ENCODE measurements around the gene COA7. TPM values are rescaled to one million over a fixed set of nuclear protein-coding genes. Genes with fewer than 3 reads are reported as not detected.
"Not testable (repeated sequence)": the region's sequence is repeated elsewhere in the genome, so short reads cannot be mapped to it uniquely, and the experiment has no call there.

COA7 gene
- 16.9 and 37.1 TPM in 2 replicates for total RNA-seq (2014; rRNA removed; shearing (Covaris generic); ENCODE audit: low replicate concordance)

DNA sequence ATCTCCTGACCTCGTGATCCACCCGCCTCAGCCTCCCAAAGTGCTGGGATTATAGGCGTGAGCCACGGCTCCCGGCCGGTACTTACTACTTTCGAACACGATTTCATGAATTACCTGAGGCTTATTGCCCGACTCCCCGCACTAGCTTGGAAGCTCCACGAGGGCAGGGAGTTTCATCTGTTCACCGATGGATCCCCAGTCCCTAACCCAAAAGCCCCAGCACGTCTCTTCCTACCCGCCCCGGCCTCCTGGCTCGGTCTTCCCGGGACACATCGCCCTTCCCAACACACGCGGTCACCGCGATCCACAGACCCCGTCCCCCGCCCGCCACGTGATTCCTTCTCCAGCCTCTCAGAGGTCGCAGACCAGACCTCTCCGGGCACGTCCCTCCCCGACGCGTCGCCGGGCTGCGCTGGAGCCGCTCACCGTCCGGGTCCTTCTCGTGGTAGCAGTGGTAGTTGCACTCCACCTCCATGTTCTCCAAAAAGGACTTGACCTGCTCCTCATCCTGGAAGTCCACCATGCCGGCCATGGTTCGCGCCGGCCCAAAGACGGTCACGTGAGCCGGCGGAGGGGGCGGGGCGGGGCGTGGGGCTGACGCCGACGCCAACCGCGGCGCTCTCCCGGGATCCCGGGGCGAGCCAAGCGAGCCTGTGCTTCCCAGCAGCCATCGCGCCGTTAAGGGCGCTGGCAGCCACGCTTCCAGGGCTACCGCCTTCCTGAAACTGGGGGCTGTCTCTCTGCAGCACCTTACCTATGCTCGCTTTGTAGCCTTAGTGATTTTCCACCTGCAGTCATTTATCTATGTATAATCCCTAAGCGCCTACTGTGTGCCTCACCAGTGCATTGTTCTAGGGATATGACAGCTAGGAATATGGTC, at the start of gene COA7:
Gene COA7 (minus strand): TSS at position 553 of the 880 bp plus-strand sequence. CDS start 21 bp downstream, at position 532.
- Histone ChIP-seq H3K4me3 (peak within 1 kb of the TSS; percentile 78), H3K9me3 (no peaks in the 10 kb centered on the region), H3K36me3 (peaks cover 12% of the 10 kb centered on the region), H3K27me3 (no peaks in the 10 kb centered on the region)
- DNase-seq, result peak; percentile 87

DNA sequence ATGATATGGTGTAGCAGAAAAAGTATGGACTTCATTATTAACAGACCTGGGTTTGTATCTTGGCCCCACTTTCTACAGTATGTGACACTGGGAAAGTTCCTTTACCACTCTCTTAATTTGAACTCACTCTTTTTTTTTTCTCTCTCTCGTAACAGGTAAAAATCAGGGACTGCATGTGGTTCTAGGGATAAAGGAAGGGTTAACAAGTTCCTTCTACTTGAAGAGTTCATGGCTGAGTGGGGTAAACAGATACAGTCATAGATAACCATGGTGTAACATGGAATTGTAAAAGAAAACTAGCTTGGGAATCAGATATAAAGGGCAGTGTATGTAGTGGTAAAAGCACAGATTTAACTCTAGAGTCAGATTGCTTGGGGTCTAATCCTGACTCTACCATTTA, 49.3 kb upstream of the COA7 start:
- H3K36me3 ChIP-seq, result no peaks in the 10 kb centered on the region

DNA sequence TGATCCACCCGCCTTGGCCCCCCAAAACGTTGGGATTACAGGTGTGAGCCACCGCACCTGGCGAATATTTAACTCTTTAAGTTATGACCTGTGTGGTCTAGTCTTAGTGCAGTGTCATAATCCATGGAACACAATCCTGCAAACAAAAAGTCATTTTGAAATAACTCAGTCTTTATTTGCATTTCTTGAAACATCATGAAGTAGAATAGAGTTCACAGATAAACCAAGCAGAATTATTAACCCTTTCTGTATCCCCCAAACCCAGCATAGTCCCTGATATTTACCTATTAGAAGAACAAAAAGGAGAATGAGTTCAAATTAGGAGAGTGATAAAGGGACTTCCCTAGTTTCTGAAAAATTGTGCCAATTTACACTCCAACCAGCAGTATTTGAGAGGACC, 48.0 kb upstream of the COA7 start:
- Histone ChIP-seq H3K36me3 (no peaks in the 10 kb centered on the region), H3K27me3 (no peaks in the 10 kb centered on the region), H3K4me3 (no peak overlapping the region), H3K9me3 (no peaks in the 10 kb centered on the region)
- no peak for DNase-seq

More for the DNA sequence above, 49.3 kb upstream of the COA7 start:
- Histone ChIP-seq H3K27me3 (no peaks in the 10 kb centered on the region), H3K4me3 (no peak overlapping the region), H3K9me3 (no peaks in the 10 kb centered on the region)
- no peak for DNase-seq

DNA sequence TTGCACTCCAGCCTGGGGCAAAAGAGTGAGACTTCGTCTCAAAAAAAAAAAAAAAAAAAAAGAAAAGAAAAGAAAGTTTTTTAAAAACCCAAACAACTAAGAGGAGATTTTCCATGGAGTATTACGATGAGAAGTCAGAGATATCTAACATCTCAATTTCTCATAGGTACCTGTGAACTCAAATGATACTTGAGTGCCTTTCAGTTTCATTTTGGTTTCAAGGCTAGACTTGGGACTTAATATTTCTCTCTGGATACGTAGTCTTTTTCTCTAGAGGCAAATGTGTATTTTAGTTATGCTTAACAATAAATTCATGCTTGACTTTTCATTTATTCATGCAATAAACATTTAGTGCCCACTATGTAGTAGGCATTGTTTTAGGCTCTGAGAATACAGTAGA, 43.1 kb upstream of the COA7 start:
- DNase-seq, result no peak
- no peaks in the 10 kb centered on the region for H3K36me3 ChIP-seq

DNA sequence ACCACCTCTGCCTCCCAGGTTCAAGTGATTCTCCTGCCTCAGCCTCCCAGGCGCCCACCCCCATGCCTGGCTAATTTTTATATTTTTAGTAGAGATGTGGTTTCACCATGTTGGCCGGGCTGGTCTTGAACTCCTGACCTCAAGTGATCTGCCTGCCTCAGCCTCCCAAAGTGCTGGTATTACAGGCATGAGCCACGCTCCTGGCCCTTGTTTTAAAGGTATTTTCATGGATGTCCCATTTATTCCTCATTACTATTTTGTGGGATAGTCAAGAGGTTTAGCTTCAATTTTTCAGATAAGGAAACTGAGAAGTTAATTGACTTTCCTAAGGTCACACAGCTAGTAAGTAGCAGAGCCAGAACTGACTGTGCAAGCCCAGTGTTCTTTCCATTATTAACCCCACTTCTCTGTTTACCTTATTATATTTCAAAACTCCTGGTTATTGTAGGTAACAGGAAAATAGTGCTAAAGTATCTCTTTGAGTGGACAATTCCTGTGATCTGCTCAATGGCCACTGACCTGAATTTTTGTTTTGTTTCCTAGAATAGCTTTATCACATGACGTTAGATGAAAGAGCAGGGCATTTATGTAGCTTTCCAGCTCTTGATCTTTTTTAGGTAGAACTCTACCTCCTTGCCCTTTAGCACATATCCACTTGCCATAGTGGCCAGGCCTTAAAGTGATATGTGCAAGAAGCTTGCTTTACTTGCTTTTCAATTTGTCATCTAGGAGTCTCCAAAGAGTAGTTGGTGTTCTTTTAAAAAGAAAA, 41.7 kb upstream of the COA7 start:
- H3K9me3 ChIP-seq, result no peaks in the 10 kb centered on the region
- H3K4me3 ChIP-seq, result no peak overlapping the region
- H3K36me3 ChIP-seq, result no peaks in the 10 kb centered on the region
- no peak for DNase-seq
- no peaks in the 10 kb centered on the region for H3K27me3 ChIP-seq

More for the DNA sequence above, 43.1 kb upstream of the COA7 start:
- H3K27me3 ChIP-seq, result no peaks in the 10 kb centered on the region
- H3K9me3 ChIP-seq, result no peaks in the 10 kb centered on the region
- H3K4me3 ChIP-seq, result no peak overlapping the region

DNA sequence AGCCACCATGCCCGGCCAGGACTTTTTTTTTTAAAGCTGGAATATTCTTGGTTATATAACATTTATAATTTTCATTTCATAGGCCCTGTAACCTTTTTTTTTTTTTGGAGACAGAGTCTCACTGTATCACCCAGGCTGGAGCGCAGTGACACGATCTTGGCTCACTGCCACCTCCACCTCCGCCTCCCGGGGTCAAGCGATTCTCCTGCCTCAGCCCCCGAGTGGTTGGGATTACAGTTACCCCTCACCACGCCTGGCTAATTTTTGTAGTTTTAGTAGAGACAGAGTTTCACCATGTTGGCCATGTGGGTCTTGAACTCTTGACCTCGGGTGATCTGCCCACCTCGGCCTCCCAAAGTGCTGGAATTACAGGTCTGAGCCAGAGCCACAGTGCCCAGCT, 40.7 kb upstream of the COA7 start:
- Histone ChIP-seq H3K9me3 (no peaks in the 10 kb centered on the region), H3K36me3 (no peaks in the 10 kb centered on the region), H3K27me3 (no peaks in the 10 kb centered on the region), H3K4me3 (no peak overlapping the region)
- no peak for DNase-seq

DNA sequence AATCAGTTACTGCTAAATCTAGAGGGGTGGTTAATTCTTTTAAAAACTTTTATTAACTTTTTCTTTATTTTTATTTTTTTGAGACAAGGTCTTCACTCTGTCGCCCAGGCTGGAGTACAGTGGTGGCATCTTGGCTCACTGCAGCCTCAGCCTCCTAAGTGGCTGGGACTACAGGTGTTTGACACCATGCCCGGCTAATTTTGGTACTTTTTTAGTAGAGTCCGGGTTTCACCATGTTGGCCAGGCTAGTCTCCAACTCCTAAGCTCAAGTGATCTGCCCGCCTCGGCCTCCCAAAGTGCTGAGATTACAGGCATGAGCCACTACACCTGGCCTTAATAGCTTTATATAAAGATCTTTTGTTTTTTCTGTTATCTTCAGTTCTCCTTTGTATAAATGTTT, 40.0 kb upstream of the COA7 start:
- no peaks in the 10 kb centered on the region for H3K9me3 ChIP-seq
- no peak overlapping the region for H3K4me3 ChIP-seq
- no peak for DNase-seq
- no peaks in the 10 kb centered on the region for H3K27me3 ChIP-seq
- H3K36me3 ChIP-seq, result no peaks in the 10 kb centered on the region

DNA sequence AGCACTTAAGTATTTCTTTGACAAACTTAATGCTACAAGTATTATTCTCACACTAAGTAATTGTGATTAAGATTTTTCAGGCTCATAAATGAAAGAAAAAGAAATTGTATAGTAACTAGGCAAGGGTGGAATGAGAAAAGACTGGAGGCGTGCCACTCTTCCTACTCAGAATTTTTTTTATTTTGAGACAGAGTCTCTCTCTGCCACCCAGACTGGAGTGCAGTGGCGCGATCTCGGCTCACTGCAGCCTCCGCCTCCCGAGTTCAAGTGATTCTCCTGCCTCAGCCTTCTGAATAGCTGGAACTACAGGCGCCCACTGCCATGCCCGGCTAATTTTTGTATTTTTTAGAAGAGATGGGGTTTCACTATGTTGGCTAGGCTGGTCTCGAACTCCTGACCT, 37.2 kb upstream of the COA7 start:
- not testable (repeated sequence) for H3K27me3 ChIP-seq, H3K36me3 ChIP-seq, H3K9me3 ChIP-seq

DNA sequence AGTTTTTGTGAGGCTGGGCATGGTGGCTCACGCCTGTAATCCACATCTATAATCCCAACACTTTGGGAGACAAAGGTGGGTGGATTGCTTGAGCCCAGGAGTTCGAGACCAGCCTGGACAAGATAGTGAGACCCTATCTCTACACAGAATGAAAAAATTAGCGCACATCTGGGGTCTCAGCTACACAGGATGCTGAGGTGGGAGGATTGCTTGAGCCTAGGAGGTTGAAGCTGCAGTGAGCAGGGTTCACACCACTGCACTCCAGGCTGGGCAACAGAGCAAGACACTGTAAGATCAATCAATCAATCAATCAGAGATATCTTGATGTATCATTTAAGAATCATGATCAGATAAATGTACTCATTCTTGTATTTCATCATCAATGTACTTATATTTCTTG, 35.2 kb upstream of the COA7 start:
- no peak for DNase-seq
- Histone ChIP-seq H3K4me3 (no peak overlapping the region), H3K9me3 (no peaks in the 10 kb centered on the region), H3K36me3 (no peaks in the 10 kb centered on the region), H3K27me3 (no peaks in the 10 kb centered on the region)

More for the DNA sequence above, 37.2 kb upstream of the COA7 start:
- H3K4me3 ChIP-seq, DNase-seq: not testable (repeated sequence)

DNA sequence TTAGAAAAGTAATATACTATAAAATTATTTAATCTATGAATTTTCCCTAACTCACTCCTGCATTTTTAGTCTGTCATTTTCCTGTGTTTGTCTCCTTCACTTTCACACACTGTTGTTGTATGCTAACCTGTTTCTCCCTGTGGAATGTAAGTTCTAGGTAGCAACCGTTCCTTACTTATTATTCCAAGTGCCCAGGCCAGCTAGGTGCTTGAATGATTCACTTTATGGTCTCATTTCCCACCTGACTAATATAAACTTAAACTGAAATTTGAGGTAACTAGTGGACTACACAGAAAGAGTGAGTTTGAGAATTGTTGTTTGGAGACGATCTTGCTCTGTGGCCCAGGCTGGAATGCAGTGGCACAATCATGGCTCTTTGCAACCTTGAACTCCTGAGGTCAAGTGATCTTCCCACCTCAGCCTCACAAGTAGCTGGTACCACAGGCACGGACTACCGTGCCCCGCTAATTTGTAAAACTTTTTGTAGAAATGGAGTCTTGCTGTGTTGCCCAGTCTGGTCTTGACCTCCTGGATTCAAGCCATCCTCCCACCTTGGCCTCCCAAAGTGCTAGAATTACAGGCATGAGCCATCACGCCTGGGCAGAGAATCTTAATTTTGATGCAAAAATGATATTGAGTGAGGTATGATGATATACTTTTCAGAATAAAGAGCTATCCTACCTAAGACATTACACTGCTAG, 30.0 kb upstream of the COA7 start:
- DNase-seq, result no peak
- no peaks in the 10 kb centered on the region for H3K9me3 ChIP-seq
- H3K4me3 ChIP-seq, result no peak overlapping the region
- no peaks in the 10 kb centered on the region for H3K36me3 ChIP-seq
- no peaks in the 10 kb centered on the region for H3K27me3 ChIP-seq

DNA sequence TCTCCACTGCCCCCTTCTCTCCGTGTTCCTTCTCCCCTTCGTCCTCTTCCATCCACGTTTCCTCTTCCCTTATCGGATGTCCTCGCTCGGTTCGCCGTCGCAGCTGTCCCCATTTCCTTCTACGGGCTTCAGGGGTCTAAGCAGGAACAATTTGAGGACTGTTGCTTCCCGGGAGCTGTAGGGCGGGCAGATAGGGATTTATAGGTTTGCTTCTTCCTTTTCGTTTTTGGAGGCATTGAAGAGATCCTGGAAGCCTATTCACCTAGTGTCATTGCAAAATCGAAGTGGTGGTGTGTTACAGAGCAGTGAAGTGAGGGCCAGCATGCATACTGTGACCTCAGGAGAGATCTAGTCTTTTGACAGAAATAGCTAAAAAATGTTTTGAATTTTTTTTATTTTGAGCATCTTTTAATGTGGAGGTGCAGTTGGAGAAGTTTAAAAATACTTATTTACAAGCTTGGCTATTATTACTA, 29.0 kb upstream of the COA7 start:
- Histone ChIP-seq H3K27me3 (no peaks in the 10 kb centered on the region), H3K9me3 (no peaks in the 10 kb centered on the region), H3K4me3 (peak overlapping the region; percentile 80), H3K36me3 (no peaks in the 10 kb centered on the region)
- no peak for DNase-seq

DNA sequence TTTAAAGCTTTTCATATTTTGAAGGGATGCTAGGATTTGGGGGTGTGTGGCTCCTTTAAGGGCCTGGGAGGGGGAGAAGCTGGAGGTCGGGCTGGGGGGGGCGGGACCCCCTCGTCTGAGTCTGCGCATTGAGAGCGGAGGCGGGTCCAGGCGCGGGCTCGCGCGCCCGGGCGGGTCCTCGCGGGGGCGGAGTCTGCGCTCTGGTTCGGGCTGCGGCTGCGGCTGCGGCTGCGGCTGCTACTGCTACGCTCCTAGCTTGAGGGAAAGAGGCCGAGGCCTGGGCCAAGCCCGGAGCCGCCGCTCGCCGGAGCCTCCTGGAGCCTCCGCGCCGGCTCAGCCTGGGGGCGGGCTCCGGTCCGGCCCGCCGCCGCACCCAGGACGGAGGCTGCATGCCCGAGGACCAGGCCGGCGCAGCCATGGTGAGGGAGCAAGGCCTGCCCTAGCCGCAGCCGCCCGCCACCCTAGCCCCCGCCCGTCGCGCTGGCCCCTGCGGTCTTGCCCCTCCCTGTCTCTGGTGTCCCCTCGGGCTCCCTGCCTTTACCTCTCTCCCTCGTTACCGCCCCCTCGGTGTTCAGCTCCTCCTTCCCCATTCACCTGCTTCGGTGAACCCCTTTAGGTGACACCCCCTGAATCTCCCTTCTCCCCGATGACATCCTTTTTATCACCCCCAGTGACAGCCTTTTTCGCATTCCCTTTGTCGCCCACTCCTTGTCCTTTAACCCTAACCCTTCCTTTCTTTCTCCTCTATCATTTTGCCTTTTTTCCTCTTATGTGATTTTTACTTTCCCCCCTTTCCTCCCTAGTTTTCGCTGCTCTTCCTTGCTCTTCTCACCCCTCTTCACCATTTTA, 28.3 kb upstream of the COA7 start, which contains the start of gene ZYG11B:
Gene ZYG11B (plus strand): TSS at position 189 of the 849 bp plus-strand sequence. CDS start 201 bp downstream, at position 390.
- H3K4me3 ChIP-seq, result peak within 1 kb of the TSS; percentile 80
- peak; percentile 87 for DNase-seq
- no peaks in the 10 kb centered on the region for H3K27me3 ChIP-seq
- H3K9me3 ChIP-seq, result no peaks in the 10 kb centered on the region
- no peaks in the 10 kb centered on the region for H3K36me3 ChIP-seq

DNA sequence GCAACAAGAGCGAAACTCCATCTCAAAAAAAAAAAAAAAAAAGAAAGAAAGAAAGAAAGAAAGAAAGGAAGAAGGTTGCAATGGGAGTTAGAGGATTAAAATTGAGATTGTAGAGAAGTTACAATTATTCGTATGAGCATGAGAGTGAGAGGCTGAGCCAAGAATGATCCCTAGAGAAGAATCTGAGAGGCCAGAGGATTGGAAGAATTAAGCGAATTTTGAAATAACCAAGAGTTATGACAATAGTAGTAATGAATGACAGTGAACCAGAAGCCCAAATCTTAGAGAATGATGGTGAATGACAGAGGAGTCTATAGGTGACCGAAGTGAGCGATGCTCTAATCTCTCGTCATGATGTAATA, 27.7 kb upstream of the COA7 start:
- Histone ChIP-seq H3K4me3 (peak overlapping the region; percentile 80), H3K36me3 (no peaks in the 10 kb centered on the region), H3K27me3 (no peaks in the 10 kb centered on the region), H3K9me3 (no peaks in the 10 kb centered on the region)
- no peak for DNase-seq

DNA sequence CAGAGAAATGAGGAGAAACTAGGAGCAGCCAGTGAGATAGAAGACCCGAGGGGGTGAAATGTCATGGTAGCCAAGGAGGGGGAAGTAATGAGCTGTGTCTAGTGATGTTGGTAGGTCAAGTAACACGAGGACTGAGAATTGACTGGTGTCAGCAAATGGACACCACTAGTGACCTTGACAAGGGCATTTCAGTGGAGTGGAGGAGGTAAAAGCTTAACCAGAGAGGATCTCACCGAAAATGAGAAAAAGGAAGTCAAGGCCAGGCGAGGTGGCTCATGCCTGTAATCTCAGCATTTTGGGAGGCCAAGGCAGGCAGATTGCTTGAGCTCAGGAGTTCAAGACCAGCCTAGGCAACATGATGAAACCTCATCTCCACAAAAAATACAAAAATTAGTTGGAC, 25.1 kb upstream of the COA7 start:
- no peaks in the 10 kb centered on the region for H3K36me3 ChIP-seq
- DNase-seq, result no peak
- no peaks in the 10 kb centered on the region for H3K27me3 ChIP-seq
- no peaks in the 10 kb centered on the region for H3K9me3 ChIP-seq
- no peak overlapping the region for H3K4me3 ChIP-seq

DNA sequence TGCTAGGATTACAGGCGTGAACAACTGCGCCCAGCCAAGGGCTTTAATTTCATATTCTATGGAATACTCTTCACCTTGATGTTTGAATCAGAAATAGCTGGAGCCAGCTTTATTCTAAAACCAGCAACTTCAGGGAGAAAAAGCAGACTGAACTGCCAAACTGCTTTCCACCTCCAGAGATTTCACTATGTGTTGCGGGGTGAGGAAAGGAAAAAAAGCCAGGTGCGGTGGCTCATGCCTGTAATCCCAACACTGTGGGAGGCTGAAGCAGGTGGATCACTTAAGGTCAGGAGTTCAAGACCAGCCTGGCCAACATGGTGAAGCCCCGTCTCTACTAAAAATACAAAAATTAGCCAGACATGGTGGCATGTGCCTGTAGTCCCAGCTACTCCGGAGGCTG, 17.1 kb upstream of the COA7 start:
- not testable (repeated sequence) for H3K36me3 ChIP-seq, H3K9me3 ChIP-seq, H3K27me3 ChIP-seq, H3K4me3 ChIP-seq, DNase-seq

DNA sequence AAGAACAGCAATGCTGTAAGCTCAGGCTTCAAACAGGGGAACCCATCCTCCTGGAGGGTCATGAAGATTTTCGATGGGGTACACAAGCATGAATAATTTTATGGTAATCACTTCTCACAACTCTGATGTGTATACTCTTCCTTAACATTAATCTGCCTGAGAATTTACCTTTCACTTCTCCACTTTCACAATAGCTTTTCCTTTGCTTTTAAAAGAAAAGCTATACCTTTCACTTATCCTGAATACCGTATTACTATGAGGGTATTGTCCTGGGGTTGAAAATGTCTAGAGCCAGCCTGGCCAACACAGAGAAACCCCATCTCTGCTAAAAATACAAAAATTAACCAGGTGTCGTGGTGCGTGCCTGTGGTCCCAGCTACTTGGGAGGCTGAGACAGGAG, 15.4 kb upstream of the COA7 start:
- DNase-seq, result no peak
- Histone ChIP-seq H3K36me3 (no peaks in the 10 kb centered on the region), H3K27me3 (no peaks in the 10 kb centered on the region), H3K9me3 (no peaks in the 10 kb centered on the region), H3K4me3 (no peak overlapping the region)

Data from MG63 (cell line).